ENCODE measurements around the gene SULT1A1. TPM values are rescaled to one million over a fixed set of nuclear protein-coding genes. Genes with fewer than 3 reads are reported as not detected.
"Not testable (repeated sequence)": the region's sequence is repeated elsewhere in the genome, so short reads cannot be mapped to it uniquely, and the experiment has no call there.

Gene SULT1A1
- 10 to 100 TPM; 20.8 to 29.4 (median 22.6) TPM for polyA plus RNA-seq (ENCODE audit: insufficient read length in 4 of 4)

DNA sequence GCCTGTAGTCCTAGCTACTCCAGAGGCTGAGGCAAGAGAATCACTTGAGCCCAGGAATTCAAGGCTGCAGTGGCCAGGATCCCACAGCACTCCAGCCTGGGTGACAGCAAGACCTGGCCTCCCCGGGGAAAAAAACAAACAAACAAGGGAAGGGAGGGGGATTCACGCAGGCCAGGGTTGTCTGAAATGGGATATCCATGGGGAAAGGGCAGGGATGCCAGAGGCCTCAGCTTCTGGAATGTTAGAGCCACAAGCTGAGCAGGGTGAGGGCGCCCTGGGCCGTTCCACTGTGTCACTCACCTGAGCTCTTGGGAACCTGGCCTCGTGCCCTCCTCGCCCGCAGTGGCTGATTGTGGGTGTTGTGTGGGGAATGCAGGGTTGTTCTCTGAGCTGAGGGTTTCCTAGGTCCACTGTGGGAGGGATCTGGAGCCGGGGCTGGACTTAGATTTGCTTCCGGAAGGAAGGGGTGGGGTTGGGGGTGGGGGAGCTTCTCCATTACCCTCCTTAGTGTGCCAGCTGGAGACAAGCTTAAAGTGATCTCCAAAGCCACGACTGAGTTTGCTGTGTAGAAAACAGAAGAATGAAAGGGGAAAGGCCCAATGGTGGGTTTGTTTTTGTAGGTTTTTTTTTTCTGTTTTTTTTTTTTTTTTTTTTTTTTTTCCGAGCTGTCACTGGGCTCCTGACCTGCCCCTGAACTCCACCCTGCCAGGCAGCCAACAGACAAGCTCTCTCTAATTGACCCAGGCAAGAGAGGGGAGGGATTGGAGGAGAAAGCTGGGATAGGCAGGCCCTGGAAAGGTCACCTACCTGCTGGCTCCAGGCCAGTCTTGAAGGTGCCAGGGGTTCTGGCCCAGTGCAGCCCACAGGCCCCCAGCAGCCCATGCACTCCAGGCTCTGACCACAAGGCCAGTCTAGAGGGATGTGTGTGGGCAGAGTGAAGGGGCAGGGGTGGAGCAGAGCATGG, at the start of gene SULT1A1:
Gene SULT1A1, minus strand, starts transcription at position 414 of the 964 bp plus-strand sequence. CDS start 1,189 bp downstream, outside the sequence.
- no peak for DNase-seq (ENCODE audit: low read depth in 4 of 4, low spot score in 3 of 4)

DNA sequence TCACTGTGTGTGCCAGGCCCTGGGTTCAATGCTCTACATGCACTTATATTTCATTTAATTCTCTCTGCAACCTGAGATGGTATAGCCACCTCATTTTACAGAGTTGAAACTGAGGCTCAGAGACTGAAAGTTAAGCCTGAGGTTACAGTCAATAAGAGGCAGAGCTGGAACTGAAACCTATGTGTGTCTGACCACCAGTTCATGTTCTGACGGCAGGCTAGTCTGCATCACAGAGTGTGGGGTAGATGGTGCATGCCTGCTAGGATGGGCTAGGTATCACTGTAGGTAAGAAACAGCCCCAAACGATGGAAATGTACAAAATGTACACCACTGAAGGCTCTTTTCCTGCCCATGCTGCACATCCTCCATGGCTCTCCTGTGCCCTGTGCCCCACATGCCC, 30.1 kb upstream of the SULT1A1 start:
- DNase-seq (ENCODE audit: low read depth in 4 of 4, low spot score in 3 of 4) = not testable (repeated sequence)

DNA sequence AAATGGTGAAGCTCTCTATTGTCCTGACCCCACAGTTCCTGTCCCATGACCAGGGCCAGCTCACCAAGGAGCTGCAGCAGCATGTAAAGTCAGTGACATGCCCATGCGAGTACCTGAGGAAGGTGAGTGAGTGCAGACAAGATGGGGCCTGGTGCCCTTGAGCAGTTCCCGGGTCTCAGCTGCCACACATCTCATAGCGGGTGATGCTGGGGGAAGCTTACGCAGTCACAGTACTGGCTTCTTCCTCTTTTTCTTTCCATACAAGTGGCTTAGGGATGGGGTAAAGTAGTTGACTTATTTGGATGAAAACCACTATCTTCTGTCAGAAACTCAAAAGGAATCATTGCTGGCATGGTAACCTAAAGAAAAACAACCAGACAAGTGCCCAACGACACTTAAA, 28.5 kb upstream of the SULT1A1 start:
- DNase-seq (ENCODE audit: low read depth in 4 of 4, low spot score in 3 of 4) = not testable (repeated sequence)

DNA sequence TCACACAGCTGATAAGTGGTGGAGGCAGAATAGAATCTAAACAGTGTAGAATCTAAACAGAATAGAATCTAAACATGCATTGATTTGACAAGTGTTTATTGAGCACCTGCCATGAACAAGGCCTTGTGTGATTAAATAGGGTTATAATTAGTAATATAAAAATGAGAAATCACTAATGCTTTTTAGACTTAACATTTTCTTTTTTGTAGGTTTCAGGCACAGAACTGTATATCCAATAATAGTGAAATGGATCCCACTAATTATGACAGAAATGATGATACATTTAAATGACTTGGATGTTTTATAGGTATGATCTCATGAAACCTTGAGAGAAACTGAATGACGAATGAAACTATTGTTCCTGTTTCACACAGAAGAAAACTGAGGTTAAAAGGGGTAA, 27.9 kb upstream of the SULT1A1 start, which contains the start of gene NPIPB8:
Gene NPIPB8, plus strand, starts transcription at position 301 of the 400 bp plus-strand sequence. CDS start 296 bp downstream, outside the sequence.
- not testable (repeated sequence) for DNase-seq (ENCODE audit: low read depth in 4 of 4, low spot score in 3 of 4)

DNA sequence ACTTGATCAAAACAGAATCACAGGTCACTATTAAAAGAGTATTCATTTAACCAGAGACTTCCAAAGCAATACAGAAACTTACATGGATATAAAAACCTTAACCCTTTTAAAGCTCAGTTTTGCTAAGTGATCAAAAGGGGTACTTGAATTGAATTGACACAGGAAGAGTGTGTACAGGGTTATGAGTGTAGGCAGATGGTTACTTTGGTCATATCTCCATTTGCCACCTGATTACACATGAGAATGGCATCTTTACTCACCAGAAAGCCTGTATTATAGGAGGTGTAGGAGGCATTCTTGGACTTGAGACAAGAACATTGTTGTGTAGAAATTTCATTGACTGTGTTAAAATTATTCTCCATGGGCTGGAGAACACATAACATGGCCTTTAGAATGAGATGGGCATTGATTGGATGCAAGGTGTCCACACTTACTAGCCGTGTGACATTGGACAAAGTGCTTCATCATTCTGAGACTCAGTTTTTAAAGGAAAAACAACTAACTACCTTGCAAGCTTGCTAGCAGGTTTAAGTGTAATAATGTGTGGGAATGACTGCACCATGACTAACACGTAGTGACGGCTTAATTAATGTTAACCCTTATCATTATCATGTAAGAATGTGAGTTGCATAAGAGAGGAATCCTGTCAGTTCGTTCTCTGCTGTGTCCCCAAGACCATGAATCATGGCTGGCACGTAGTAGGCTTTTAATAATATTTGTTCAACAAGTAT, 26.4 kb upstream of the SULT1A1 start:
- not testable (repeated sequence) for DNase-seq (ENCODE audit: low read depth in 4 of 4, low spot score in 3 of 4)

DNA sequence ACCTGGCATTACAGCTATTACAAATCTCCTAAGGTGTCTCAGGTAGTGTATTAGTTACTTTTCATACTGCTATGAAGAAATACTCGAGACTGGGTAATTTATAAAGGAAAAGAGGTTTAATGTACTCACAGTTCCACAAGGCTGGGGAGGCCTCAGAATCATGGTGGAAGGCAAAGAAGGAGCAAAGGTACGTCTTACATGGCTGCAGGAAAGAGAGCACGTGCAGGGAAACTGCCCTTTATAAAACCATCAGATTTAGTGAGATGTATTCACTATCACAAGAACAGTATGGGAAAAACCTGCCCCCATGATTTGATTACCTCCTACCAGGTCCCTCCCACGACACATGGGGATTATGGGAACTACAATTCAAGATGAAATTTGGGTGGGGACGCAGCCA, 21.1 kb upstream of the SULT1A1 start:
- not testable (repeated sequence) for DNase-seq (ENCODE audit: low read depth in 4 of 4, low spot score in 3 of 4)

DNA sequence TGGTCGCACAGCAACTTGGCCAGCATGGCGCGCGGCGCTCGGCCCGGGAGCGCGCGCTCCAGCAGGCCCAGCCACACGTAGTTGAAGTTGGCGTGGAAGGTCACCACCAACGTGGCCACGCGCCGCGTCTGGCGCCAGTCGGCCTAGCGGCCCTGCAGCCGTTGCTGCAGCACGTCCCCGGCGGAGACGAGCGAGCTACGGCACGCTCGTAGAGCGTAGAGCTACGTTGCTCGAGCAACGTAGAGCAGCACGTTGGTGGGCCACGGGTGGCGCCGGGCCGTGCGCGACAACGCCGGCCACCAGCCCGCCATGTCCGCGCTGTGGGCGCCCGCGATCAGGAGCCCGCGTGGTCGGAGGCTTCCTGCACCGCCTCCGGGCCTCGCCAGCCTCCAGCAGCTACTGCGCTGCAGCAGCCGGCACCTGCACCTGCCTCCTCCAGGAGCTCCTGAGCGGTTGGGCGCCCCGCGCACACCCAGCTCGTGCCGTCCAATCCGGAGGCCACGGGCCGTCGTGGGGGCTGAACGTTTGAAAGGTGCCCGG, 13.4 kb upstream of the SULT1A1 start:
- DNase-seq (ENCODE audit: low read depth in 4 of 4, low spot score in 3 of 4) = peak in 1 of 4 donors; percentile 41

DNA sequence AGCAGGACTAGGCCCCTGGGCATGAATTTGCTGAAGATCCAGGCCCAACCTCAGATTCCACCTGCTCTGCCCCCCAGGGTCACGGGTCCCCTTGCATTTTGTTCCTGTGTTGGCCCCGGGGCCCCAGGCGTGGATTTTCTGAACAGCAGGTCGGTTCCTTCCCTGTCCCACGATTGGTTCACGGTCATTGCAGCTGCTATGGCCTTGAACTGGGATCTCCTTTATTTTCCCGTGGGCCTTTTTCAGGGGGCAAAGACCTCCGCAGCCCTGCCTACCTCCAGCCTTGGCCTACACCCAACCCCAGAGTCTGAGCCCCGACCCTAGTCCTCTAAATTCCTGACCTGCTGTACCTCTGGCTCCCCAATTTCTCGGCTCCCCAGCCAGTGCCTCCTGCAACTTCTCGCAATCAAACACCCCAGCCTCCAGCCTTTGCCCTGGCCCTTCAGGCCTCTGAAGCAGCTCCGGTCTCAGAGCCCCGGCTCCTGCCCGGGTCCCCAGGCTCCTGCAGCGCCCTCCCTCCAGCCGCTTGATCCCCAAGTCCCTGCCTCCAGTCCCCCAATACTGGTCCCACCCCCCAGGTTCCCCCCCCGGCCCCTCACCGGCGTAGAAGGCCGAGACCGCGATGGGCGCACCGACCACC, 12.8 kb upstream of the SULT1A1 start:
- not testable (repeated sequence) for DNase-seq (ENCODE audit: low read depth in 4 of 4, low spot score in 3 of 4)

DNA sequence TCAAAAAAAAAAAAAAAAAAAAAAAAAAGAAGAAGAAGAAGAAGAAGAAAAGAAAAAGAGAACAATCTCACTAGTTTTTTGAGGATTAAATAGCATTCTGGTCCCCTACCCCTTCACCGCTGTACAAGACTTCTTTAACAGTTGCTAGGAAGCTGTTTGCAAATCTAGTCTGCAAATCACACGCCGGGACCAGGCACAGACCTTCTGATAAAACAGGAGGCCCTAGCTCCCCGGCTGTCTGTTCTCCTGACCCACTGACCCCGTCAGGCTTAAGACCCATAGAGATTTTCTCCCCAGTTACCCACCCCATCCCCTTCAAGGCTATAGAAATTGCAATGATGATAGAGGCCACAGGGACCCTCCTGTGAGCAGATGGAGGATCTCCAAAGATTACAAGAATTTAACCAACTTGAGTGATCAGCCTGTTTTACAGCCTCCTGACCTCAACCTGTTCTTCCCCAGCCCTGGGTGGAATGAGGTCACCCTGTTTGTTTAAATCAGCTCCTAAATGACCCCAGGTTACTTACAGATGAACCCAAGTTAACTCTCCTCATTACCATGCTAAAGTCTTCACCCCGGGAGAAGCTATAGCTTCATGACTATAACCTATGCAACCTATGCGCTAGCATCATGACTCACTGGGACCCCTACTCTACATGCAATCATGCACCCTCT, 11.8 kb upstream of the SULT1A1 start:
- no peak for DNase-seq (ENCODE audit: low read depth in 4 of 4, low spot score in 3 of 4)

DNA sequence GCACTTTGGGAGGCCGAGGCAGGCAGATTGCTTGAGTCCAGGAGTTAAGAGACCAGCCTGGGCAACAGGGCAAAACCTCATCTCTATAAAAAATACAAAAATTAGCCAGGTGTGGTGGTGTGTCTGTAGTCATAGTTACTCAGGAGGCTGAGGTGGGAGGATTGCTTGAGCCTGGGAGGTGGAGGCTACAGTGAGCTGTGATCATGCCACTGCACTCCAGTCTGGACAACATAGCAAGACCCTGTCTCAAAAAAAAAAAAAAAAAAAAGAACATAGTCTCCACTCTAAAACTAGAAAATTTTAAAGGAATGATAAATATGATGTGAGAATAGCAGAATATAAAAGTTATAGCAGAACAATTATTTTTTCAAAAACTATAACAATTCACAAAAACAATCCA, 10.5 kb upstream of the SULT1A1 start:
- not testable (repeated sequence) for DNase-seq (ENCODE audit: low read depth in 4 of 4, low spot score in 3 of 4)

DNA sequence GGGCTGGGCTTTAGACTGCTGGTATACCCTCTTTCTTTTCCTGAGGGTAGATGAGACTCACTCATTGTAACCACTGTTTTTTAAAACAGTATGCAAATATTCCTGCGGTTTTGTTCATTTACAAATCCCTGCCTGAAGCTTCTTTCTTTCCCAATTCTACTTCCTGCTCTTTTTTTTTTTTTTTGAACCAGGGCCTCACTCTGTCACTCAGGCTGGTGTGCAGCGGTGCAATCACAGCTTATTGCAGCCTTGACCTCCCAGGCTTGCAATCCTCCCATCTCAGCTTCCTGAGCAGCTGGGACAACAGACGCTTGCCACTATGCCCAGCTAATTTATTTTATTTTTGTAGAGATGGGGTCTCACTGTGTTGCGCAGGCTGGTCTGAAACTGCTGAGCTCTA, 8.0 kb upstream of the SULT1A1 start:
- no peak for DNase-seq (ENCODE audit: low read depth in 4 of 4, low spot score in 3 of 4)

DNA sequence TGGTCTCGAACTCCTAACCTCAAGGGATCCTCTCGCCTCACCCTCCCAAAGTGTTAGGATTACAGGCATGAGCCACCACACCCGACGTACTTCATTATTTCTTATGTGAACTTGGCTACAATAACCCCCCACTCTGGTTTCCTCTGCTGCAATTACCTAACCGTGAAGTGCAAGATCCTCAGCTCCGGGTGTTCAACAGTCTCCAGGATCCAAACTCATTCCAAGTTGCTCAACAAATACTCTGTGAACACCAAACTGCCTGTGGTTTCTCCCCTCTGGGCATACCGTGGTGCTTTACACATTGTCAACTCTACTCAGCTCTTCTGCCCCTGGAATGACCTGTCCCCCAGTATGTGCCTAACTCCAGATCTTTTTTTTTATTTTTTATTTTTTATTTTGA, 6.8 kb upstream of the SULT1A1 start:
- no peak for DNase-seq (ENCODE audit: low read depth in 4 of 4, low spot score in 3 of 4)

DNA sequence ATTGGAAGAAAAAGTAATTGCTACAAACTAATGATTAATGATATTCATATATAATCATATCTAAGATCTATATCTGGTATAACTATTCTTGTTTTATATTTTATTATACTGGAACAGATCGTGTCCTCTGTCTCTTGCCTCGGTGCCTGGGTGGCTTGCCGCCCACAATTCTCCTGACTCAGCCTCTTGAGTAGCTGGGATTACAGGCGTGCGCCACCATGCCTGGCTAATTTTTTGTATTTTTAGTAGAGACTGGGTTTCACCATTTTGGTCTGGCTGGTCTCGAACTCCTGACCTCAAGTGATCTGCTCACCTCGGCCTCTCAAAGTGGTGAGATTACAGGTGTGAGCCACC, 6.4 kb upstream of the SULT1A1 start:
- not testable (repeated sequence) for DNase-seq (ENCODE audit: low read depth in 4 of 4, low spot score in 3 of 4)

DNA sequence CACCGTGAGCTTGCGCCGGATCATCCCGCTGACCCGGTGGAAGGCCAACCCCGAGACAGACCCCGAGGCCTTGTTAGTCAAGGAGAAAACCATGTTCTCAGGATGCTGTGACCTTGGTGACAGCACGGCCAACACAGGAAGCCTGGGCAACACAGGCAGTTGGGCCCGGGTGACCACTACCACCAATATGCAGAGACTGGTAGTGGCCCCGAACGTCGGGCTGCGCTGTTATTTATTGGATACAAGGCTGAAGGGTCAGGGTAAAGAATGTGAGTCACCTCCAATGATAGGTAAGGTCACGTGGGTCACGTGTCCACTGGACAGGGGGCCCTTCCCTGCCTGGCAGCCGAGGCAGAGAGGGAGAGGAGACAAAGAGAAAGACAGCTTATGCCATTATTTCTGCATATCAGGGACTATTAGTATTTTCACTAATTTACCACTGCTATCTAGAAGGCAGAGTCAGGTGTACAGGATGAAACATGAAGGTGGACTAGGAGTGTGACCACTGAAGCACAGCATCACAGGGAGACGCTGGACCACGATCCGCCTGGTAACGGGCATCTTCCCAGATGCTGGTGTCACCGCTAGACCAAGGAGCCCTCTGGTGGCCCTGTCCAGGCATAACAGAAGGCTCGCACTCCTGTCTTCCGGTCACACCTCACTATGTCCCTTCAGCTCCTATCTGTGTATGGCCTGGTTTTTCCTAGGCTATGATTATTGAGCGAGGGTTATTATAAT, 5.8 kb upstream of the SULT1A1 start:
- not testable (repeated sequence) for DNase-seq (ENCODE audit: low read depth in 4 of 4, low spot score in 3 of 4)

DNA sequence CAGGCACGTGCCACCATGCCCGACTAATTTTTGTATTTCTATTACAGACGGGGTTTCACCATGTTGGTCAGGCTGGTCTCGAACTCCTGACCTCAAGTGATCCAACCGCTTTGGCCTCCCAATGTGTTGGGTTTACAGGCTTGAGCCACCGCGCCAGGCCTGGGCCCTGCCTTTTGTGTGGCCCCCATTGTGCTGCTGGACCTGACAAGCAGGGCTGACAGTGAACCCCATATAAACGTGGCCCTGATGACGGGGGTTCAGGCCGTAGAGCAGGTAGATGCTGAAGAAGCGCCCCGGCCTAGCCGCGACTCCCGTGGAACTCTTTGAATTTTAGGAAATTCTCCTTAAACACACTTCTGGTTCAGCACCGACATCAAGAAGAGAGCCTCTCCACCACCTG, 4.7 kb upstream of the SULT1A1 start:
- not testable (repeated sequence) for DNase-seq (ENCODE audit: low read depth in 4 of 4, low spot score in 3 of 4)

DNA sequence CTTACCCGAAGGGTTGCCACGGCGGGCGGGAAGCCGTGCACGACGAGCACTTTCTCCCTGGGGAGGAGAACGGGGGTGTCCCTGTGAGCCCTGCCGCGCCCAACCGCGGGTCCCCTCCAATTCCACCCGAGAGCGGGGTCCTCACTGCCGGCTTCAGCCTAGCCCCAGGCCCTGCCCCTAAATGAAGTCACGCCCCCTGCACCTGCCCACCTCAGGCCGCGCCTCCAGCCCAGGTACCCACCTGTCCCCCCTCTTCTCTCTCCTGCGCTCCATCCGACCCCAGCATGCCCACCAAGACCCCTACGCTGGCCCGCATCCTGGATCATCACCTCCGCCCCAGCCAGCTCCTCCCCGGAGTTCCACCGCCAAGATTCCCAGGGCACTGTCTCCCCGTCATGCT, 4.1 kb upstream of the SULT1A1 start:
- not testable (repeated sequence) for DNase-seq (ENCODE audit: low read depth in 4 of 4, low spot score in 3 of 4)

DNA sequence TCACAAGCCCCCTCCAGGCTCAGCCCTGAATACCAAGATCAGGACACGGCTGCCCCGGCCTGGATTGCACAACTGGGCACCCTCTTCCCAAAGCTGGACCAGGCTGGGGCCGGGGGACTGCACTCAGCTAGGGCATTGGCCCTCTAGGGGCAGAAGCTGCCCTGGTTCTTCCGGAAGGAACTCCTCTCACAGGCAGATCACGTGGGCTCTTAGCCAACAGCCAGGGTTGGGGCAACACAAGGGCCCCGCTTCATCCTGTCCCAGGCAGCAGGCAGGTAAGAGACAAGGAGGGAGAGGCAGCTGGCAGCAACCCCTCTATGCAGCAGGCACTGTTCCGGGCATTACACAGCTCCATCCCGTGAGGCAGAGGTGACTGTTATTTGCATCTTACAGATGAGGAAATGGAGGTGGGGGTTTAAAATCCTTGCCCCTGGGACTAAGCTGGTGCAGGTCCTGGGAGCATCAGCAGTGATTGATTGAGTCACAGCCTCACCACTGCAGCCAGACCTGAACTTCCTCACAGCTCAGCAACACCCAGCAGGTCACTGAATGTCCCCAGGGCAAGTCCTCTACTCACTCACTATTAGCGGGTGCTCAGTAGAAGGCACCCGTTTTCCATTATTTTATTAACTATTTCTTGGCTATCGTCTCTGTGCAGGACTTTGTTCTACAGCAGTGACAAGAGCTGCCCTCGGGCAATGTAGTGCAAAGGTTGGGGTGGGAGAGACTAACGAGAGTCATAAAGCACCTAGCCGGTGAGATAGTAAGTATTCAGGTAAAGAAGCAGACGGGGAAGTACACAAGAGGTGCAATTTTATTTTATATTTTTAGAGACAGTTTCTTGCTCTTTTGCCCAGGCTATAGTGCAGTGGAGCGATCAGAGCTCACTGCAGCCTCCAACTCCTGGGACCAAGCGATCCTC, 2.8 kb upstream of the SULT1A1 start:
- DNase-seq (ENCODE audit: low read depth in 4 of 4, low spot score in 3 of 4) = not testable (repeated sequence)

DNA sequence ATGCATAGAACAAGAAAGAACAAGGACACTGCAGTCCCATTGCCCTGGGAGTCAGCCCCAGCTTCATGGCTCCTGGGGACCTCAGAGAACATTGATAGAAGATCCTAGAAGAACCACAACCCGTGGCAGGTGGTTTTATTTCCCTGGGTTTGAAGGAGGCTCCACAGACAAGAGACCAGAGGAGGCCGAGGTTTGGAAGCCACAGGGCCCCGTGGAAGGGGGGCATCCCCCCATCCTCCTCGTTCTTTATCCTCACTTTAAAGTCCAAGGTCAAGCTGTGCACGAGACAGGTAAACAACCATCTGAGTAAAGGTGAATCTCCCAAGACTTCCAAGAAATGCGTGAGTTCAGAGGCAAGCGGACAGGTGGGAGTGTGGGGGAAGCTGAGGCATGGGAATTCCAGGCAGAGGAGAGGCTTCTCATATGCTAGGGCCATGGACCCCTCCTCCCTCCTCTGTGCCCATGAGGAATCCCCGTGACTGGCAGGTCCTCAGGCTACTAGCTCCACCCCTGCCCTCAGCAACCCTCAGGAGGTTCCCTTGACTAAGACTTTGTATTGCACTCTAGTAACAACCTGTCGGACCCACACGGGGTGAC, 849 bp upstream of the SULT1A1 start:
- DNase-seq (ENCODE audit: low read depth in 4 of 4, low spot score in 3 of 4) = no peak

Data from right renal pelvis (tissue), 4 donors.